ENCODE data around the gene FOXL3.

FOXL3 gene

DNA sequence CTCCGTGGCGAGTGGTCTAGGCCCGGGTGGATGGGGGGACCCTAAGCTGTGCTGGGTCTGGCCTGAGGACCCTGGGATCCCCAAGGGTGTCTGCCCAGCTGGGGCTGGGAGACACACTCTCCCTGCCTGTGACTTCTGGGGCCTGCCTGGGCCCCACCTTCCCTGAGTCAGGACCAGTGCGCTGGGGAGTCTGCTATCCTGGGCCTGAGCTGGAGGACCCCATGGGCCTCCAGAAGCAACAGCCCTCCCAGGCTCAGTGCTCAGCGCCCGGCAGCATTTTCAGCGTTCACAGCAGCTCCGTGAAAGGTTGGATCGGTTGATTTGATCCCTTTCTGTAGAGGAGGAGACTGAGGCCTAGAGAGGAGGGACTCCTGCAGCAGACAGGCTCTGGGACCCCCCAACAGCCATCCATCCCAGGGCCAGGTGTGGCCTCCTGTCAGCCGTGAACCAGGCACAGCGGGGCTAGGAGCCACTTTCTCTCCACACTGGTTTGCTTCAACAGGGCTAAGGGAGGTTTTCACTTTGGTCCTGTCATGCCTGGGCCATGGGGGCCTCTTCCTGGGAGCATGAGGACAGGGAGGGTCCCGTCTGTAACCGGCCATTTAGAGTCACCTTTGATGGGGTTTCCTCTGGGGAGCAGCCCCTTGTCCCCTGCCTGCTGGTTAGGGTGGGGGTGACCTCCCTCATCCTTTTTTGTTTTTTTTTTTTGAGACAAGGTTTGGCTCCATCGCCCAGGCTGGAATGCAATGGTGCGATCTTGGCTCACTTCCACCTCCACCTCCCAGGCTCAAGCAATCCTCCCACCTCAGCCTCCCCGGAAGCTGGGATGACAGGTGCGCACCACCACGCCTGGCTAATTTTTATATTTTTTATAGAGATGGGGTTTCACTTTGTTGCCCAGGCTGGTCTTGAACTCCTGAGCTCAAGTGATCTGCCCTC is 12.4 kb downstream of the FOXL3 start:
- DNase-seq (ENCODE audit: low spot score): no peak

DNA sequence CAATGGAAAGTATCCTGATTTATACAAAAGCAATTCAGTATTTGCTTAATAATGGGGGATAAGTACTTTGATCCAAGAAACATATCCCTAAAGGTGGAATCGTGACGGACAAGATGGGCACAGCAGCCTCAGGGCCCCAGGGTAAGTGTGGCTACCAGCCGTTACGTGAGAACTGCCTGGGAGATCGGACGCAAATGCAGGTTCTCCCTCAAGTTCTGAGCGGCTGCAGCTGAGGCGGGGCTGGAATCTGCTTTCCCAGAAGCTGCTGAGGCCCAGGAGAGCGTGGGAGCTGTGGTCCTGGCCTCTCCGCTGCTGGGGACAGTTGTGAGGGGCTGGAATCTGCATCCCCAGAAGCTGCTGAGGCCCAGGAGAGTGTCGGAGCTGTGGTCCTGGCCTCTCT is 13.5 kb downstream of the FOXL3 start:
- no peak for DNase-seq (ENCODE audit: low spot score)

- DNase-seq (ENCODE audit: low spot score): no peak
Observed at GRCh38 chr7:303884-304573, 14.1 kb downstream of the FOXL3 start.

DNA sequence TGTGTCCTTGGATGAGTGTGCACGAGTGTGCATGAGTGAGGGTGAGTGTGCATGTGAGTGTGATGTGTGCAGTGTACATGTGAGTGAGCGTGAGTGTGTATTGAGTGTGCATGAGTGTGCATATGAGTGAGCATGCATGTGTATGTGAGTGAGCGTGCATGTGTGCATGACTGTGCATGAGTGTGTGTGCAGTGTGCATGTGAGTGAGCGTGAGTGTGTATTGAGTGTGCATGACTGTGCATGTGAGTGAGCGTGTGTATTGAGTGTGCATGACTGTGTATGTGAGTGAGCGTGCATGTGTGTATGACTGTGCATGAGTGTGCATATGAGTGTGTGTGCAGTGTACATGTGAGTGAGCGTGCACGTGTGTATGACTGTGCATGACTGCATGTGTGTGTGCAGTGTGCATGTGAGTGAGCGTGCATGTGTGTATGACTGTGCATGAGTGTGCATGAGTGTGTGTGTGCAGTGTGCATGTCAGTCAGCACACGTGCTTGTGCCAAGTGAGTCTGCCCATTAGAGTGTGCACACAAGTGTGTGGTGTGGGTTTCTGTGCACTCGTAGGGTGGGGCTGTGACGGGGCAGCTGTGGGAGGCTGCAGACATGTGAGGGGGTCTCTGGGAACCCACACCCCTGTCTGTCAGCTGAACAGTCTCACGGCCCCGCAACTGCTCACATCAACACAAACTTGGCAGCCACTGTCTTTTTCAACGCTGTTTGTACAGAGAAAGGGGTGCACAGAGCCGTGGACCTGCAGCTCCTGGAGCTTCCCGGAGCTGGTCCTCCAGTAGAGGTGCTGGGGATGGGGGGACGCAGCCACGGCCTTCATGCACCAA is 14.8 kb downstream of the FOXL3 start:
- no peak for DNase-seq (ENCODE audit: low spot score)

DNA sequence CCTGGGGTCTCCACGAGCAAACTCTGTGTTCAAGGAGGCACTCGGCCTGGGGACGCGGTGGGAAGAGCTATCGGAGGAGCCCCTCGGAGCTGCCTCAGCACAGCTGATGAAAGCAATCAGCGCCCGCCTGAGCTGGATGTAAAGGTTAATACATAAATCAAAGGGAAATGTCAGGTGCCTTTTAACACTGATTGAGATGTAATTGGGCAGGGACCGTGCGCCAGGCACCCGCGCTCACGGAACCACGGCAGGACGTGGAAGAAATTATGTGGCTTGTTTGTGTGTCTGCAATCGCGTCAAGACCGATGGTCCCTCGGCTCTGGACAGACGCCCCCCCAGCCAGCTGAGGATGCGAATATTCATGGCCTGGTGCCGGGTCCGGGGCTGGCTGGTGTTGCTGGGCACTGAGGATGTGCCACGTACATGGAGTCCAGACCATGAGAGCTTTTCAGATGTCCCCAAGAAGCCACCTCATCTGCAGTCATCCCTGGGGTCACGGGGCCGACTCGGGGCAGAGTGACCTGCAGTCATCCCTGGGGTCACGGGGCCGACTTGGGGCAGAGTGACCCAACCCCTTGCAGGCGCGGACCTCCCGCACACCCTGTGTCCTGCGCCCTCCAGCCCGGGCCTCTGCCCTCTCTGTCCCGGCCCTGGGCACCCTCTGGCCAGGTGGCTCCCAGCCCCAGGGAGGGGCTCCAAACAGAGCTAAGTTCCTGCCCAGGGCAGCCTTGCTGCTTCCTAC is 15.6 kb downstream of the FOXL3 start:
- no peak for DNase-seq (ENCODE audit: low spot score)

DNA sequence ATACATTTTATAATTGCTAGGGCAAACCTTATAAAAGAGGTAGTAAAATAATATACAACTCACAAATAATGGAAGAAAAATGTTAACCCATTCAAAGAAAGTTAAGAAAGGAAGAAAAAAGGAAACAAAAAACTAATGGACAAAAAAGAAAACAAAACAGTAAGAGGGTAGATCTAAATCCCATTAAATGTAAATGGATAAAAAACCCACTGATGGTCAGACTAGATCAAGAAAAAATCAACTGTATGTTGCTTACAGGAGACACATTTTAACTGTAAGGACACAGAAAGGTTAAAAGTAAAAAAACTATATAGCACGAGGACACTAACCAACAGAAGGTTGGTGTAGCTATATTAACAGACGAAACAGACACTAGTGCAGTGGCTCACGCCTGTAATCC is 18.0 kb downstream of the FOXL3 start:
- no peak for DNase-seq (ENCODE audit: low spot score)

GRCh38 chr7:309586-310228 is 19.7 kb downstream of the FOXL3 start:
- no peak for DNase-seq (ENCODE audit: low spot score)

GRCh38 chr7:311131-311680 is 21.2 kb downstream of the FOXL3 start:
- no peak for DNase-seq (ENCODE audit: low spot score)

DNA sequence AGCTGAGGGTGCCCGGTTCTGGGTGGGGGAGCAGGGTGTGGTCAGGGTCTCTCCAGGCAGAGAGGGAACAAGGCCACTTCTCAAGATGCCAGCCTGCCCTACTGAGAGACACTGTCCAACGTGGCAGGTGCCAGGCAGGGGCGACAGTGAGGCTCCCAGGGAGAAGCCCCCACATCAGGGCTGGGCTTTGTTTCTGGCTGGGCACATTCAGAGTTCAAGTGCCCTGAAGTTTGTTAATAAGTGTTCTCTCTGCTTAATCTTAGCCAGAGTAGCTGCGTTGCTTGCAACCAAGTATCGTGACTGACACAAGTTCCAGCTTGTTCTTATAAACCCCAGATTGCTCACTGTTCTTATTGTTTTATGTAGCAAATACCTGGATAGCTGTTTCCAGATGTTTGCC is 21.8 kb downstream of the FOXL3 start:
- no peak for DNase-seq (ENCODE audit: low spot score)

DNA sequence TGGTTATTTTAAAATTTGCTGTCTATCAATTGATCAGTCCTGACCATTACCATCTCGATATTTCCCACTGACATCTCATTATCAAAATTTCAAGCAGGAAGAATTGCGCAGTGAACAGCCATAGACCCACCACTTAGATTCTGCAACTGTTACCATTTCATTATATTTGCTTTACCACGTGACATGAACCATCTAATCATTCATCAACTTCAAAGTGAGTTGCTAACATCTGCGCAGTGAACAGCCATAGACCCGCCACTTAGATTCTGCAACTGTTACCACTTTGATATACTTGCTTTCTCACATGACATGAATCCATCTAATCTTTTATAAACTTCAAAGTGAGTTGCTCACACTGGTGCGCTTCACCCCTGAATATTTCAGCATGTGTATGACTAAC is 22.5 kb downstream of the FOXL3 start:
- DNase-seq (ENCODE audit: low spot score): no peak

DNA sequence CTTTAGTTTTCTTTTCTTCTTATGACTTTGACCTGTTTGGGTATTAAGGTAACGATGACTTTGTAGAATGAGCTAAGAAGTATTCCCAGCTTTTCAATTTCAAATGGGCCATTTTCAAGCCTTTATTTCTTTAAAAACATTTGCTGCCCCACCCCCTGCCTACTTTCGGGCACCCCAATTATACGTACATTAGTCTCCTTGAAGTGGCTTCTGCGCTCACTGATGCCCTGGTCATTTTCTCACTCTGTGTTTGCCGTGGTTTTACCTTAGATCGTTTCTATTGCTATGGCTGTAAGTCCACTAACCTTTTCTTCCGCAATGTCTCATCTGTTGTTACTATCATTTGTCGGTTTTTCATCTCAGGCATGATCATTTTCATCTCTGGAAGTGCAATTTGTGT is 24.9 kb downstream of the FOXL3 start:
- DNase-seq (ENCODE audit: low spot score): no peak

DNA sequence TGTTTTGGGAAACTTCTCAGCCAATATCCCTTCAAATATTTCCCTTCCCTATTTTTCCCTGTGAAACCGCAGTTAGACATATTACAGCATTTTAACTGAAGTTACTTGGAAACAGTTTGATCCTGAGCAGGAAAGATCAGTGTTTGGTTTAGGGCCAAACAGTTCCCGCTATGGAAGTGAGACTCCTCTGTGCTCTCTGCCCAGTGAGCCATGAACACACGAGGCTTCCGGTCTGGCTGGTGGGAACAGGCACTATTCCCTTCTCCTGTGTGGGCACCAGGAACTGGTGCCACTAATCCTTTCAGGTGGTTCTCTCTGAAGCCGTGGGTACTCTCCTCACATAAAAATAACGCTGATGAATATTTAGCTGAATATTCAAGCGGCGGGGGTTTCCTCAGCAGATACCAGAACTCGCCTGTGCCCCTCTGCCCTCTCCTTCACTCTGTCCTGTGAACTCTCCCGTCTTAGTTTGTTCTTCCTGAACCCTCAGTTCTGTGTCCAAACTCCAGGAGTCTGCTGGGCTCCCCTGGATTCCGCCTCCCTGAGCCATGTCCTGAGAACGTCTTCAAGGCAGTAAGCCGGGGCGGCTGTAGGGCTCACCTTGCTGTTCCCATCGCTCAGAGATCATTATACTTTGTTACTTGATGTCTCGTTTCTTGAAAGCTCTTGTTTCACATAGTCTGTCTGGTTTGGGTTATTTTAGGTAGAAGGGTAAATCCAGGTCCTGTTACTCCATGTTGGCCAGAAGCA is 25.7 kb downstream of the FOXL3 start:
- no peak for DNase-seq (ENCODE audit: low spot score)

DNA sequence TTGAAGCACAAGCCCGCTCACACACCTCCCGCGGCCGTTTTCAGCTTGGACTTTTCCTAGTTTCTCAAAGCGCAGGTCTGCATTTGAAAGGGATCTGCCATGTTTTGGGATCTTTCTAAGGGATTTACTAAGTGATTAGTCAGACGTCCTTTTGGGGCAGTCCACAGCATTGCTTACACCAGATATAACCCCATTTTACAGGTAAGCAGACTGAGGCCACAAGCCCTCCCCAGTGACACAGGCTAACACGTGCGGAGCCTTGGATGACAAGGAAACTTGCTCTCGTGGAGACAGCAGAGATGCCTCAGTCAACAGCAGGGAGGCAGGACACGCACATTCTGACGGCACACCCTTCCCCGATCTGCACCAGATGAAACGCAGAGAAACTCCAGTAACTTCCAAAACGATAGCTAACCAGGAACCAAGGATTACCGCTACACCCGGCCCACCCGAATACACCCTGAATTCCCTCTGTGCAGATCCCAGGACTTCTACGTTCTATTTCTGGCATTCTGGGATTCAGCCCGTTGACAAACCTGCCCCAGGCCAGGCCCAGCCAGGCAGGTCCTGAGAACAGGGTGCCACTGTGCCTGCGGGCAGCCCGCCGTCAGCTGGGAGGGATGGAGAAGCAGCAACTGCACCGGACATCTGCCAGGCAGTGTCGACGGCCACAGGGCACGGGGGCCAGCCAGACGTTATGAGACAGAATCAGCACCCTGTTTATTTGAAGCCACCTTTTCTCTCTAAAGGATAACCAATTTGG is 27.9 kb downstream of the FOXL3 start:
- DNase-seq (ENCODE audit: low spot score): no peak

- peak; percentile 17 for DNase-seq (ENCODE audit: low spot score)
Observed at GRCh38 chr7:318476-318875, 28.5 kb downstream of the FOXL3 start.

- DNase-seq (ENCODE audit: low spot score): no peak
Observed at GRCh38 chr7:318878-319661, 29.1 kb downstream of the FOXL3 start.

DNA sequence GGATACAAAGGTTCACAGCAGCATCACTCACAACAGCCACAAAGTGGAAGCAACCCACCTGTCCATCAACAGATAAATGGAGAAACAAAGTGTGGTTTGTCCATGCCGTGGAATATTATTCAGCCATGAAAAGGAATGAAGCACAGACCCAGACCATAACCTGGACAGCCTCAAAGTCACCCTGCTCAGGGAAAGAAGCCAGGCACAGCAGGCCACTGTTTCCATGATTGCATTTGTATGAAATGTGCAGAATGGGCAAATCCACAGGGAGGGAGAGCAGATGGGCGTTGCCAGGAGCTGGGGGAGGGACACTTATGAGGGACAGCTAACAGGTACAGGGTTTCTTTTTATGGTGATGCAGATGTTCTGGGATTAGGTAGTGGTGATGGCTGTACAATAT is 30.3 kb downstream of the FOXL3 start:
- no peak for DNase-seq (ENCODE audit: low spot score)

DNA sequence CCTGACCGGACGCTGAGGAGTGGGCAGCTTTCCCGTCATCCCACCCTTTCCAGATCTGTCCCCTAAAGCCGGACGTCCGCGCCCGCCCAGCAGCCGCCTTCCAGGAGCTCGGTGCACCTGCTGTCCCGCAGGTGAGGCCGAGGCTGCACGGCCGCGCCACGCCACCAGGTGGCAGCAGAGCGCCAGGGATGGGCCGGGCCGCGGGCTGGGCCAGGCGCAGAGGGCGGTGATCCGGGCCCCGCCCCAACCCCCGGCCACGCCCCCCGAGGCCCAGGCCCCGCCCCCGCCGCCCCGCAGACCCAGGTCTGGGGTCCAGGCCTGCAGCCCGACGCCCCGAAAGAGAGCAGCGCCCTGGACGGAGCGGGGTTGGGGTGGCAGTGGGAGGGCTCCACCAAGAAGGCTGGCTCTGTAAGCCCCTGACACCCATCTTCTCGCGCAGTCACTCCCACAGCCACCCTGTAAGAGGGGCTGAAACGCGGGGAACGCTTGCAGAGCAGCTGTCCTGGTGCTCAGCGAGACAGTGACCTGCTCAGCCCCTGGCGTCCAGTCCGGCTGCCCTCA is 32.2 kb downstream of the FOXL3 start:
- DNase-seq (ENCODE audit: low spot score): peak; percentile 60

GRCh38 chr7:322708-323111 is 32.7 kb downstream of the FOXL3 start:
- DNase-seq (ENCODE audit: low spot score): no peak
